Endothelial cell (in vitro differentiated cells): Measurements from ENCODE around the gene GARRE1. TPM values are rescaled to one million over a fixed set of nuclear protein-coding genes. Genes with fewer than 3 reads are reported as not detected.
"Not testable (repeated sequence)": the region's sequence is repeated elsewhere in the genome, so short reads cannot be mapped to it uniquely, and the experiment has no call there.

Source experiments
- DNase-seq: peaks from one replicate; pipeline ENCODE4 v3.0.0; 2021; ENCODE audit warnings: low spot score
- H3K27ac Mint-ChIP-seq: one replicate; pipeline ENCODE4 v1.8.0; 2021; ENCODE audit warnings: mixed read lengths, inconsistent platforms; ENCODE audit not compliant: unreplicated experiment
- H3K27me3 Mint-ChIP-seq: one replicate; pipeline ENCODE4 v1.8.0; 2021; ENCODE audit warnings: mild to moderate bottlenecking, moderate library complexity, mixed read lengths, inconsistent platforms; ENCODE audit not compliant: unreplicated experiment
- H3K36me3 Mint-ChIP-seq: one replicate; pipeline ENCODE4 v1.8.0; 2021; ENCODE audit warnings: mild to moderate bottlenecking, low read depth, mixed read lengths, inconsistent platforms; ENCODE audit not compliant: unreplicated experiment
- H3K4me1 Mint-ChIP-seq: one replicate; pipeline ENCODE4 v1.8.0; 2021; ENCODE audit warnings: mild to moderate bottlenecking, mixed read lengths, inconsistent platforms; ENCODE audit not compliant: unreplicated experiment
- H3K4me3 Mint-ChIP-seq: one replicate; pipeline ENCODE4 v1.8.0; 2021; ENCODE audit warnings: mild to moderate bottlenecking, mixed read lengths, inconsistent platforms; ENCODE audit not compliant: unreplicated experiment
- H3K9me3 Mint-ChIP-seq: one replicate; pipeline ENCODE4 v1.8.0; 2021; ENCODE audit warnings: mixed read lengths, inconsistent platforms; ENCODE audit not compliant: unreplicated experiment
- total RNA-seq: library from RNA; stranded (reverse); fragmentation: NEBNext Ultra II Directional; extraction: Animal tissue kit (Norgen Biotek cat#: 25700); gene quantifications from one replicate; pipeline ENCODE4 v1.2.1, GENCODE V29; 2021; ENCODE audit not compliant: unreplicated experiment
- TF ChIP-seq, protein P1 (sequence below): fragments of 200-600 bp; sonication (generic); IDR thresholded peaks from one replicate; pipeline ENCODE4 v1.5.0; 2021; ENCODE audit warnings: antibody characterized with exemption; ENCODE audit not compliant: unreplicated experiment

Gene GARRE1
- total RNA-seq, 1 donor from 2014 or later: 49.0 TPM

DNA sequence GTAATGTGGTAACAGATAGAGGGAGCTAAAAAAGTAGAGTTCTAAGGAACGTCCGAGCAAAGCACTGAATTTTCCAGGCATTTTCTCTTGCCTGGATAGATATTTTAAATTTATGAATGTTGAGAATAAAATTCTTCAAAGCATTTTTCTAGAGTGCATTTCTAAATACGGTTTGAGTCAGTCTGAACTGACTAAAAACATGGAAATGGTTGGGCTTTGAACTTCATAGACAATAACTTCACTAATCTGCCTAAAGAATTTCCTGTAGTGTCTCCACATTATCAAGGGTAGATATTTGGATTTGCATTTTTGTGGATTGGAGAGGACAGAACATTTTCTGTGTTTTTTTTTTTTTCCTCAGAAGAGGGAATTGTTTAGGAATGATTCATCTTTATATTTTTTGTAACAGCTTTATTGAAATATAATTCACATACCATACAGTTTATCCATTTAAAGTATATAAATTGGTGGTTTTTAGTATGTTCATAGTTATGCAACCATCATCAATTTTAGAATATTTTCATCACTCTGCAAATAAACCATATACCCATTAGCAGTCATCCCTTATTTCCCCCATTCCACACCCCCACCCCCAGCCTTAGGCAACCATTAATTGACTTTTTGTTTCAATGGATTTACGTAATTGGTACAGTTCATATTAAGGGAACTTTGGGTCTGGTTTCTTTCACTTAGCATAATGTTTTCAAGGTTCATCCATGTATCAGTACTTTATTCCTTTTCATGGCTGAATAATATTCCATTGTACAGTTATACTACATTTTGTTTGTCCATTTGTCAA is 20.7 kb downstream of the GARRE1 start:
- peaks cover 7% of the 10 kb centered on the region for H3K27me3 Mint-ChIP-seq
- no peak overlapping the region for H3K4me3 Mint-ChIP-seq
- peak overlapping the region; percentile 61 for H3K27ac Mint-ChIP-seq
- no peak for DNase-seq
- H3K36me3 Mint-ChIP-seq: peaks cover 4% of the 10 kb centered on the region
- H3K4me1 Mint-ChIP-seq: peaks cover 48% of the 10 kb centered on the region
- H3K9me3 Mint-ChIP-seq: no peaks in the 10 kb centered on the region
- TF ChIP-seq, protein P1, sequence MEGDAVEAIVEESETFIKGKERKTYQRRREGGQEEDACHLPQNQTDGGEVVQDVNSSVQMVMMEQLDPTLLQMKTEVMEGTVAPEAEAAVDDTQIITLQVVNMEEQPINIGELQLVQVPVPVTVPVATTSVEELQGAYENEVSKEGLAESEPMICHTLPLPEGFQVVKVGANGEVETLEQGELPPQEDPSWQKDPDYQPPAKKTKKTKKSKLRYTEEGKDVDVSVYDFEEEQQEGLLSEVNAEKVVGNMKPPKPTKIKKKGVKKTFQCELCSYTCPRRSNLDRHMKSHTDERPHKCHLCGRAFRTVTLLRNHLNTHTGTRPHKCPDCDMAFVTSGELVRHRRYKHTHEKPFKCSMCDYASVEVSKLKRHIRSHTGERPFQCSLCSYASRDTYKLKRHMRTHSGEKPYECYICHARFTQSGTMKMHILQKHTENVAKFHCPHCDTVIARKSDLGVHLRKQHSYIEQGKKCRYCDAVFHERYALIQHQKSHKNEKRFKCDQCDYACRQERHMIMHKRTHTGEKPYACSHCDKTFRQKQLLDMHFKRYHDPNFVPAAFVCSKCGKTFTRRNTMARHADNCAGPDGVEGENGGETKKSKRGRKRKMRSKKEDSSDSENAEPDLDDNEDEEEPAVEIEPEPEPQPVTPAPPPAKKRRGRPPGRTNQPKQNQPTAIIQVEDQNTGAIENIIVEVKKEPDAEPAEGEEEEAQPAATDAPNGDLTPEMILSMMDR: no peak

DNA sequence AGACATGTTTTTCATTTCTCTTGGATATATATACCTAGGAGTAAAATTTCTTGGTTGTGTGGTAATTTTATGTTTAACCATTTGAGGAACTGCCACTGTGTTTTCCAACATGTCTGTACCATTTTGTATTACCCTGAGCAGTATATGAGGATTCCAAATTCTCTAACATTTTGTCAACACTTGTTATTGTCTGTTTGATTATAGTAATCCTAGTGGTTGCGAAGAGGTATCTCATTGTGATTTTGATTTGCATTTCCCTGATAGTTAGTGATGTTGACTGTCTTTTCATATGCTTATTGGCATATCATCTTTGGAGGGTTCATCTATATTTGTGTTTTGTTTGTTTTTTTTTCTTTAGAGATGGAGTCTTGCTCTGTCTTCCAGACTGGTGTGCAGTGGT is 21.4 kb downstream of the GARRE1 start:
- peaks cover 5% of the 10 kb centered on the region for H3K27me3 Mint-ChIP-seq
- peaks cover 1% of the 10 kb centered on the region for H3K36me3 Mint-ChIP-seq
- no peak overlapping the region for H3K4me3 Mint-ChIP-seq
- H3K4me1 Mint-ChIP-seq: peaks cover 41% of the 10 kb centered on the region
- TF ChIP-seq, protein P1: peak; percentile 24
- H3K9me3 Mint-ChIP-seq: no peaks in the 10 kb centered on the region
- no peak overlapping the region for H3K27ac Mint-ChIP-seq
- no peak for DNase-seq

DNA sequence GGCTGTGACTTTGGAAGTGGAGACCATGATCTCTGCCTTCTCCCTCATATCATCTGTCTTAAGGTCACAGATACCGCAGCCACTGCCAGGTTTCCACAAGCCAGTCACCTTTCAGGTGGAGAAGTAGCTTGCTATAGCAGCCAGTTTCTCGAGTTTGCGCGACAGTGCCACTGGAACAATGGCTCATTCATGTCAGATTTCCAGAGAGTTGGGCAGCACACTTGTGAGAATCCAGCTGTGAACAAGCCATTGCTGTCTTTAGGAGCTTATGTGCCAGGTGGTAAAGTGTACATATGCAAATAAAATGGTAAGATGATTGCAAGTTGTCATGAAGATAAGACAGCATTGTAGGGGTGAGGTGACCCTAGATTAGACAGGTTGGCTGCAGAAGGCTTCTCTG is 22.3 kb downstream of the GARRE1 start:
- DNase-seq: no peak
- peaks cover 5% of the 10 kb centered on the region for H3K27me3 Mint-ChIP-seq

DNA sequence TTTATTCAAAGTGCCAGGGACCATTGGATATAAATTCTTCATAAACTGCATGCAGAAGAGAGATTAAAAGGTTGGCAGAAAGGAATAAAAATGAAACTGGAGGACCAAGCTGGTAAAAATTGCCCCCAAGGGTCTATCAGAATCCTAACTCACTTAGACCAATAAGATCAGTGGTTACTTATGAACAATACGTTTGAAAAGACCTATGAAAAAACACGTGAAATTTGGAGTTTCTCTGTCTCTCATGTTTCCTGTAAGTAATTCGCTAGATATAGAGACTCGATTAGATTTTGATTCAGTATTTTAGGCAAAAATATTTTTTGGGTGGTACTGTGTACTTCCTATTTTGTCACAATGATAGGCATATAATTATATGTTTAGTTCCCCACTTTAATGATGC is 22.9 kb downstream of the GARRE1 start:
- no peaks in the 10 kb centered on the region for H3K36me3 Mint-ChIP-seq
- no peaks in the 10 kb centered on the region for H3K9me3 Mint-ChIP-seq
- H3K4me1 Mint-ChIP-seq: peaks cover 36% of the 10 kb centered on the region
- no peak for DNase-seq
- no peak overlapping the region for H3K4me3 Mint-ChIP-seq
- TF ChIP-seq, protein P1: no peak
- H3K27me3 Mint-ChIP-seq: peaks cover 5% of the 10 kb centered on the region
- no peak overlapping the region for H3K27ac Mint-ChIP-seq

More for the DNA sequence above, 22.3 kb downstream of the GARRE1 start:
- Mint-ChIP-seq H3K4me3 (no peak overlapping the region), H3K27ac (peak overlapping the region; percentile 2), H3K9me3 (no peaks in the 10 kb centered on the region), H3K4me1 (peaks cover 40% of the 10 kb centered on the region), H3K36me3 (no peaks in the 10 kb centered on the region)
- TF ChIP-seq, protein P1: no peak

DNA sequence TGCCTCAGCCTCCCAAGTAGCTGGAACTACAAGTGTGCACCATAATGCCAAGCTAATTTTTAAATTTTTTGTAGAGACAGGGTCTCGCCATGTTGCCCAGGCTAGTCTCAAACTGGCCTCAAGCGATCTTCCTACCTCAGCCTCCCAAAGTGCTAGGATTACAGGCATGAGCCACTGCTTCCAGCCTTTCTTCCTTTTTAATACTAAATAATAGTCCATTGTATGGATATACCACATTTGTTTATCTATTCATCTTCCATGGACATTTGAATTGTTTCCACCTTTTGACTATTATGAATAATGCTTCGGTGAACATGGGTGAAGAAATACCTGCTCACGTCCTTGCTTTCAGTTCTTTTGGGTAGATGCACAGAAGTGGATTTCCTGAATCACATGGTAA is 24.4 kb downstream of the GARRE1 start:
- Mint-ChIP-seq H3K36me3 (peaks cover 8% of the 10 kb centered on the region), H3K9me3 (no peaks in the 10 kb centered on the region)
- TF ChIP-seq, protein P1: no peak

DNA sequence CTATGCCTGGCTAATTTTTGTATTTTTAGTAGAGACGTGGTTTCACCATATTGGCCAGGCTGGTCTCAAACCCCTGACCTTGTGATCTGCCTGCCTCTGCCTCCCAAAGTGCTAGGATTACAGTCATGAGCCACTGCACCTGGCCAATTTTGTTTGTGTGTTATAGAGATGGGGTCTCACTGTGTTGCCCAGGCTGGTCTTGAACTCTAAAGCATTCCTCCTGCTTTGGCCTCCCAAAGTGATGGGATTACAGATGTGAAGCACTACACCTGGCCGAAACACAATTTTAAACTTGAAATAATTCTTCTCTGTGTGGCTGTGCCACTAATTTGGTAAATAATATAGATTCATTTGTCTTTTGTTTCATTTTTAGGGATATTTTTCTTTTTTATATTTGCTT is 27.1 kb downstream of the GARRE1 start:
- peaks cover 29% of the 10 kb centered on the region for H3K4me1 Mint-ChIP-seq
- not testable (repeated sequence) for H3K27me3 Mint-ChIP-seq, H3K9me3 Mint-ChIP-seq, DNase-seq, H3K4me3 Mint-ChIP-seq, H3K36me3 Mint-ChIP-seq, H3K27ac Mint-ChIP-seq

More for the DNA sequence above, 24.4 kb downstream of the GARRE1 start:
- no peak for DNase-seq
- H3K27me3 Mint-ChIP-seq: peaks cover 1% of the 10 kb centered on the region
- H3K4me3 Mint-ChIP-seq: no peak overlapping the region
- H3K4me1 Mint-ChIP-seq: peaks cover 40% of the 10 kb centered on the region
- no peak overlapping the region for H3K27ac Mint-ChIP-seq
